ENCODE results near the gene CD300LB.

DNA sequence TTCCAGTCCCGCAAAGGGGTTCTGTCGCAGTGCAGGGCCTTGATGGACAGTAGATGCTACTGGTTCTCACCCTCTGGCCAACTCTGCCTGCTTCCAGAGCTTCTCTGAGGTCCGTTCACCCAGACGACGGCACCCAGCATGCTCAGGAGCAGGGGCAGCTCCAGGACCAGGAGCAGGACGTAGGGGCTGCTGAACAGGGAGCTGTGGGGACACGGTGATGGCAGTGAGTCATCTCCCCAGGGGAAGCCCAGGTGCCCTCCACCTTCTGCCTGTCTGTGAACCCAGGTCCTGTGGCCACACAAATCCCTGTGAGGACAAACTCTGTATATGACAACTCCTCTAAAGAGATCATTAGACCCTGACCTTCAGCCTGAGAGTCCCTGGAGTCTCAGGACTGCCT, 18.1 kb upstream of the CD300LB start:
- no peak for TF ChIP-seq POLR2A (IDR thresholded peaks at IDR 0.05)
- TF ChIP-seq, protein P1, sequence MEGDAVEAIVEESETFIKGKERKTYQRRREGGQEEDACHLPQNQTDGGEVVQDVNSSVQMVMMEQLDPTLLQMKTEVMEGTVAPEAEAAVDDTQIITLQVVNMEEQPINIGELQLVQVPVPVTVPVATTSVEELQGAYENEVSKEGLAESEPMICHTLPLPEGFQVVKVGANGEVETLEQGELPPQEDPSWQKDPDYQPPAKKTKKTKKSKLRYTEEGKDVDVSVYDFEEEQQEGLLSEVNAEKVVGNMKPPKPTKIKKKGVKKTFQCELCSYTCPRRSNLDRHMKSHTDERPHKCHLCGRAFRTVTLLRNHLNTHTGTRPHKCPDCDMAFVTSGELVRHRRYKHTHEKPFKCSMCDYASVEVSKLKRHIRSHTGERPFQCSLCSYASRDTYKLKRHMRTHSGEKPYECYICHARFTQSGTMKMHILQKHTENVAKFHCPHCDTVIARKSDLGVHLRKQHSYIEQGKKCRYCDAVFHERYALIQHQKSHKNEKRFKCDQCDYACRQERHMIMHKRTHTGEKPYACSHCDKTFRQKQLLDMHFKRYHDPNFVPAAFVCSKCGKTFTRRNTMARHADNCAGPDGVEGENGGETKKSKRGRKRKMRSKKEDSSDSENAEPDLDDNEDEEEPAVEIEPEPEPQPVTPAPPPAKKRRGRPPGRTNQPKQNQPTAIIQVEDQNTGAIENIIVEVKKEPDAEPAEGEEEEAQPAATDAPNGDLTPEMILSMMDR (IDR thresholded peaks at IDR 0.05) = no peak

Data from stomach (tissue), 4 donors.